Transverse colon (tissue), 3 donors: ENCODE measurements around the gene CCL5.

Experiments
- CTCF ChIP-seq, 5 experiments: fragments of 200-600 bp in 3 of 5; fragments of 450-650 bp in 2 of 5; sonication (generic) in 3 of 5; IDR thresholded peaks; 1 replicate in 2 of 5; 2 replicates in 3 of 5; pipeline ENCODE4 v1.5.1; 2016 to 2017; ENCODE audit warnings: antibody characterized with exemption in 5 of 5, inconsistent platforms in 3 of 5, mild to moderate bottlenecking in 2 of 5, moderate library complexity in 1 of 5
- EP300 ChIP-seq: sonication (generic); formaldehyde crosslinking; IDR thresholded peaks from one replicate; pipeline ENCODE4 v1.6.1; 2017; ENCODE audit warnings: antibody characterized with exemption, low read depth

- TF ChIP-seq CTCF (IDR thresholded peaks at IDR 0.05) (no peak), EP300 (no peak)
These were observed 10.6 kb upstream of the CCL5 start for GRCh38 chr17:35890774-35891155.
